GM21381 (cell line): ENCODE results near the gene TENM4.

Experiments
- ATAC-seq: cut with Tn5 transposase; IDR thresholded peaks from one replicate; pipeline ENCODE4 v1.9.1; 2021; ENCODE audit warnings: mild to moderate bottlenecking, moderate library complexity; ENCODE audit not compliant: unreplicated experiment

The TENM4 gene

DNA sequence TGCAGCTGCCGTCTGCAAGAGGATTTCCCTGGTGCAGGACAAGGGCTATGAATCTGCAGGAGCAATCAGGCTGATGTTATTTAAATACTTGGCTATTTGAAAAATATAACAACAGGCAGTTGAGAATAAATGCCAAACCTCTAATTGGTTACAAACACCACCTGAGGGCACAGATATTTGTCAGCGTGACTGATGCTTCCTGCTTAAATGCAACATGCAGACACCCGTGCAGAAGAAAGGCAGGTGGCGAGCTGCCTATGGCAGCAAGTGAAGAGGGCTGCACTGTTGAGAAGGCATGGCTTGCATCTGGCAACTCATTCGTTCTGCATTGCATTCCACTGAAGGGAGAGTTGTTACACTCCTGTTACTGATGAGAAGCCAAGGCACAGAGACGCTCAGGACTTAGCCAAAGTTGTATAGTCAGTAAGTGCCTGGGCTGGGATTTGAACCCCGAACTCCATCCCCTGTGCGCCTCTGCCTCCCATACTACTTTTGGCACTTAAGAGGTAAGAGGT is 350.6 kb downstream of the TENM4 start:
- ATAC-seq: no peak

DNA sequence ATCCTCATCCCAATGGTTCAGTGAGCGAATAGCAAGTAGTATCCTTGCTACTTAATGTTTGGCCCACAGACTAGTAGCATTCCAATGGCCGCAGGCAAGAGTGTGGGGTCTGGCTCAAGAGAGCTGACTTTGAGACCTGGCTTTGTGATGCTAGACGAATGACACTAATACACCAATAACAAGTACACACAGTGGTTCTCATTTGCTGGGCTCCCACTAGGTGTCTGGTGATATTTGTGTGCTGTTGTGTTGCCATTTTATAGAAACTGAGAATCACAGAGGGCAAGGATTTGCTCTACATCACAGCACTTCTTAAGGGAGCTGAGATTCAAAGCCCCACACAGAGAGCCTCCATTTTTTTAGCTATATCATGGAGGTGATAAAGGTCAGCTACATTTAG is 351.2 kb downstream of the TENM4 start:
- no peak for ATAC-seq

DNA sequence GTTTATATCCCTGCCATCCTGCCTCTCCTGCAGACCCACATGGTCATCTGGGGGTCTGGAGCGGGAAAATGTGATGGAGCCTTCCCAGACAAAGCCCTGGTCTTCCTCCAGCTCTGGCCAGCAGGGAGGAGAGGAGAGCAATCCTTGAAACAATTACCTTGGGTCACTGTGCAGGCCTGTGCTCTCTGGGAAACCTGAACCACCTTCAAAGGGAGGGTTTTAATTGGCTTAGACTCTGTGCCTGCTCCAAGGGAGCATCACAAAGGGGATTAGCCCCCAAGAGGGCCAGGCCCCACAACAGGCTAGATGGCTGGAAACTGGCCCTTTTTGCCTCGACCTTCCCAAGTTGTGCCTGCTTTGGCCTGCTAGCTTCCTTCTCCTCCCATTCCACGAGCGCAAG is 351.9 kb downstream of the TENM4 start:
- ATAC-seq: no peak

DNA sequence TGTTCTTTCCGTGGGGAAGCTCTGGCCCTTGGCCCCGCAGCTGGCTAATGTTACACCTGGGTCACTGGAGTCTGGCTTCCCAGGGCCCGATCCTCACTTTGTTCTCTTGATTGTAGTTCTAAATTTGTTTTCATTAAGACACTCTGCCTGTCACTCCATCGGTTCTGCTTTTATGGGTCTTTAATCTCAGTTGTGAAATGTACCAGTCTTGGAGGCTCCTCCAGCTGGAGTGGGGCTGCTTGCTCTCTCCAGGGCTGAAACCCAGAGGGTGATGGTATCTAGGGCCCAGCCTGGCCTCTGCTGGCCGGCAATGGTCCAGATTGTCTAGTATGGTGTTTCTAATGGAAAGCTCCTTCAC is 352.9 kb downstream of the TENM4 start:
- no peak for ATAC-seq

DNA sequence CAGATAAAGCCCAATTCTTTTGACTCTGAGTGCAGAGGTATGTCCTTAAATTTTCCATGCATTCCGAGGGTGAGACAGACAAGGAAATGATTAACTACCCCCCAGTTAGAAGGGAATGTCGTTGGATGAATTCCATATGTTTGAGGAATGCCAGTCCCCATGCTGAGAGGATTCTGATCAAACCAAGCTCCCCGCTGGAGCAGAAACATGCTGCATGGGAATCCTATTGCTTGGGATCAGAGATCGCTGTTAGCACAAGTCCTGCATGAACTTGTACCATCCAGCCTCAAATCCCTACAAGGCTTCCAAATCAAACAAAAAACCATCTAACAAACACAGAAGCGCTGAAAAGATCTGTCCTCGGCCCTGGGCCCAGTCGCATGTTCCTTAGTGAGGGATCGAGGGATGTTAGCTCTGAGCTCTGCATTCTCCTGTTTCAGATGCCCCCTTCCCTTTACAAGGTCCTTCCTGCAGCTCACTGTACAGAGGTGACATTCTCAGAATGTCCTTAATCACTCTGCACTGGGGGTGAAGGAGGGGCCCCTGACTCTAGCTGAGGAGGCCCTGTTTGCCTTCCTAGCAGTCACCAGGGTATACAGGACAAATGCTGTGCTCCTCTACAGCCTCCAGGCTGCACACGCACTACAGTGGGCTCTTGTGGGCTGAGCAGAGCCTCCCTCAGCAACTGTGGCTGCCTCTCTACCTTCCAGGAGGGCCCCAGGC is 353.4 kb downstream of the TENM4 start:
- no peak for ATAC-seq

DNA sequence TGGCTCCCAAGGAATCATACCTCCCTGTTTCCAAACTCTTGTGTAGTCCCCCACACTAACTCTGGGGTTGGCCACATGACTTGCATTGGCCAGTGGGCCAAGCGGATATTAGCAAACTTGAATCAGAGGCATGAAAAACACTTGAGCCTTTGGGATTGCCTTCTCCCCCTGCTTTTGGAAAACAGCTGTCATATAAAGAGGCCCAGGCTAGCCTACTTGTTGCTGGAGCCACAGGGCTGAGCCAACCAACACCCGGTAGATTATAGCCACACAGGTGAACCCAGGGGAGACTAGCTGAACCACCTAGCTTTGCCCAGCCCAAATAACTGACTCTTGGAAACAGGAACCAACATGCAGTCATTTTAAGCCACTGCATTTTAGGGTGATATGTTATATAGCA is 354.8 kb downstream of the TENM4 start:
- ATAC-seq: no peak

DNA sequence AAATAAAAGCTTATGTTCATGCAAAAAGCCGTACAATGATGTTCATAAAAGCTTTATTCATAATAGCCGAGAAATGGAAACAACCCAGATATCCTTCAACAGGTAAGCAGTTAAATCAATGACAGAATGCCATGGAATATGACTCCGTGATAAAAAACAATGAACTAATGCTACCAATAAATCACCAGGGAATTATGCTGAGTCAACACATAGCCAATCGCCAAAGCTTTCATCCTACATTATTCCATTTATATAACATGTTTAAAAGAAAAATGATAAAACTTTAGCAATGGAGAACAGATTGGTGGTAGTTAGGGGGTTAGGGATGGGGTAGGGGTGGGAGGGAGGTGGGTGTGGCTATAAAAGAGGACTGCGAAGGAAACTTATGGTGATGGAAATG is 356.4 kb downstream of the TENM4 start:
- ATAC-seq: no peak

DNA sequence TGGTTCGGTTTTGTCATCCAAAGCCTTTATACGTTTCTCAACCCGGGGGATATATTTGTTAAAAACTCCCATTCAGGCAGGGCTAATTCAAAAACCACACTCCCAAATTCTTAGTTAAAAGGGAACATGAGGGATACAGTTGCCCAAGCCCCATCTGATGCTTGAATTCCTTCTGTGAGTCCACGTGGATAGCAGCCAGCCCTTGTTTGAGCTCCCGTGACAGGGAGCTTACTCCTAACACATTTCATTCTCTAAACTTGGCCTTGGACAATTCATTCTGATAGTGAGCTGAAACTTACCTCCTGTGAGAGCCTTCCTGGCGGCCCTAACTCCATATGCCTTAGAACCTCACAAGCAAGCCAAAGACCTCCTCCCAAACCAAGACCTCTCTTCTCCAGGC is 357.5 kb downstream of the TENM4 start:
- ATAC-seq: no peak

DNA sequence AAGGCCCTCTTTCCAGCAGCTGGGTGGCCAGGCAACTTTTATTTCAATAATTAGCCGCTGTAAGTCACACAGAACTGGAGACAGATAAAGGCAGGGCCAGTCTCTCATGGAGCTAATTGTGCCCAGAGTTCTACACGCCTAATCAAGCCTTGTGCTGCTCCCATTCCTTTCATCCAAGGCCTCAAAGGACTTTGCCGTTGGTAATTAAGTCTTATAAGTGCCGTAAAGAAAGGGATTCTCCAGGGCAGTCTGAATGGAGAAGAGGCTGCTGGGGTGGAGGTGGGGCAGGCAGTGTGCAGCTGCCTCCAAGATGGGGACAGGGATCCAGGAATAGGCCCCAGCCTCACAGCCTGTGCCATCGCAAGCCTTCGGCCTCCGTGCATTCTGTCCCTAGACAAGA is 357.9 kb downstream of the TENM4 start:
- ATAC-seq: no peak

DNA sequence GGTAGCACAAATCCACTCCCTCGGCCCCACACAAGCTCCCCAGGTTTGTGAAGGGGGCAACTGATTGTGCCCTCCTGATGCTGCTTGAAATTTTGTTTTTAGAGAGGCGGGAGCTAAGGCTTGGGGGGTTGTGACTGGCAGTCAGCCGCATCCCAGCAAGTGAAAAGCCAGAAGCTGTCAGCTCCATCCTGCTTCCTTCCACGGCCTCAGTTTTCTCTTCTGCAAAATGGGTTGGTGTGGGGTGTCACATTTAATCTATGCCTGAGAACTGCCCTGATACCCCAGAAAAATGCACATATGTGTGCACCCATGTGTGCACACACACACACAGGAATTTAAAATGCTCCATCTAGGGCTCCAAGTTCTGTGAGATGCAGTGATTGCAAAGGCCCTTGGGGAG is 358.6 kb downstream of the TENM4 start:
- ATAC-seq: no peak

DNA sequence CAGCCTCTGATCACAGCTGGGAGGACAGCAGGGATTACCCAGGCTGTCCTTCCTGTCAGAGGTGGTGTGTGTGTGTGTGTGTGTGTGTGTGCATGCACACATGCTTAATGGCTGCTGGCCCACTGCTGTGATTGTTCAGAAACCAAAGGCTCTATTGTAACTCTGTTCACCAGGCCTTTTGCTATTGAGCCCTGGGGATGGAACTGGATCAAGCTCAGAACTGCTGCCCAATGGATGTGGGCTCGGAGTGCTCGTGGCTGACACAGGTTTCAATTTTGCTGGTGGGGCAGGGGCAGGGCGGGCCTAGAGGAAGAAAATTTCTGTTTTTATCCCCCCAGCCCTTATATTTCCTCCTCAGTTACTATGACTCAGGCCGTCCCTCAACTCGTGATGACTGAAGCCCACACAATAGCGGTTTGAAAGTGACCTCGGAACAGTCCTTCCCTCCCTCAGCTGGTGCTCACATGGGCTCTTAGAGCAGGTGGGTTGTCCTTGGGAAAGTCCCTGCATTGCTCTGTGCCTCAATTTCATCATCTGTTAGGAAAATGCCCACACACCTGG is 359.3 kb downstream of the TENM4 start:
- no peak for ATAC-seq

DNA sequence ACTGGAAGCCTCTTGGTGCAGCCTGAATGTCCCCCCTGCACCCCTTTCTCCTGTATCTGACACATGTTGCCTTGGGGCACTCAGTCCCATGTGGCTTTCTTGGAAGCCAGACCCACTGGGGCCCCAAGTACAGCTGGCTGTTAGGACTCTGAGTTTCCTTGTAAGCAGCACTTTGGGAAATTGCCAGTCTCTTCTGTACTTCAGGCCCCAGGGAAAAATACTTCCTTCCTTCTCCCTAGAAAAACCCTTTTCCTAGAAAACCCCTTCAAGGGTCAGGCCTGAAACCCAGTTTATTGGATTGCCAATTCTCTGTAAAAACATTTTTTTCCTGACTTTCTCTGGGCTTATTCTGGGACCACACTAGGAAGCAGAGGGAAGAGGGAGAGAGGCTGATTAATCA is 360.3 kb downstream of the TENM4 start:
- ATAC-seq: no peak

DNA sequence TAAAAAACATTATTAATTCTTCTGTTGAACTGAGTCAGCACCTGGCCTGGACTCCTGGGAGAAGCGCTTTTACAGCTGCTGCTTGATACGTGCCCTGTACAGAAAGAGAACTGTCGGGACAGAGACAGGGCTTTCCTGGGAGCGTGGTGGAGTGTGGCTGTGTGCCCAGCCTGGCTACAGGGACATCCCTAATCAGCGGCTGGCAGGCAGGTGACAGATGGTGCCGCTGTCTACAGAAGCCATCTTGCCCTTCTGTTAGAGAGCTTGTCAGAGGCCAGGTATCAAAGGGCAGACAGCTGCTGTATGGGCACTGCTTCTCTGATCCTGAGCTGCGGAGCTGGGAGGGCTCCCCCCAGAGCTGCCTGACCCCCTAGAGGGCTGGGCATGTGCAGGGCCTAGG is 361.8 kb downstream of the TENM4 start:
- ATAC-seq: no peak

DNA sequence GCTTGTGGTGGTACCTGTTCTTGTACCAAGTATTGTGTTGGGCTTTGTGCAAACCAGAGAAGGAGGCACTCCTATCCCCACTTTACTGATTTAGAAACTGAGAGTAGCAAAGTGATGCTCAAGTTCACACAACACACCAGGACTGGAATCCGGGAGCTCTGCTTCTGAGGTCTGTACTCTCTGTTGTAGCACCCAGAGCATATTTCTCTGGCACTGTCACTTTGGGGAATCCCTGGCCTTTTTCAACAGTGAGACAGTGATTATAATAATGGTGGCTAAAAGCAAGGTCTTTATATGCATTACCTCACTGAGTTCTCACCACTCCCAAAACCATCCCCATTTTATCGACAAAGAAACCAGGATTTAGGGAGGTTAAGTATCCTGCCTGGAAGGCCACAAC is 362.4 kb downstream of the TENM4 start:
- ATAC-seq: no peak

DNA sequence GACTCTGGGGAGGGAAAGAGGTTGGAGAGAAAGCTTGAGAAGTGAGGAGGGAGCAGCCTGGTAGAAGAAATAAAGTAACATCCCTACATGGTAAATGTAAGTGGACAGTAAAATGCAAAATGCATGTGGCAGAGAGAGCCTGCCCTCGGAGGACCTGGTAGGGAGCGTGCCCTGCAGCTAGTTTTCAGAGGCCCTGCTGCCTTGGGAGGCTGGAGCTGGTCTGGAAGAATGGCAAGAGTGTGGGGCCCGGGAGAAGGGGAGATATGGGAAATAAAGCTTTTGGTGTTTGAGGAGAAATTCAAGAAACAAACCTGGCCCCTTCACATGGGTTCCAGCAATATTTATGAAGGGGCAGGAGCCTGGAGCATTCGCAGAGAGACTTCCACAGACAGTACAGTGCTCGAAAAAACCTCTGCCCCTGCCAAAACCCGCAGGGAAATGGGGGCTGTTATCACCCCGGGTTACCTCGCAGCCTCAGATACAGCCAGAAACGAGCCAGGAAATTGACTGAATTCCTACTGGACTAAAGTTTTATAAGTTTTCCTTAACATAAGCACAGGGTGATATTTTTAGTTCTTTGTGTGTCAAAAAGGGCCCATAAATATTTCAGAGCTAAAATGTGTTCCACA is 363.0 kb downstream of the TENM4 start:
- no peak for ATAC-seq

DNA sequence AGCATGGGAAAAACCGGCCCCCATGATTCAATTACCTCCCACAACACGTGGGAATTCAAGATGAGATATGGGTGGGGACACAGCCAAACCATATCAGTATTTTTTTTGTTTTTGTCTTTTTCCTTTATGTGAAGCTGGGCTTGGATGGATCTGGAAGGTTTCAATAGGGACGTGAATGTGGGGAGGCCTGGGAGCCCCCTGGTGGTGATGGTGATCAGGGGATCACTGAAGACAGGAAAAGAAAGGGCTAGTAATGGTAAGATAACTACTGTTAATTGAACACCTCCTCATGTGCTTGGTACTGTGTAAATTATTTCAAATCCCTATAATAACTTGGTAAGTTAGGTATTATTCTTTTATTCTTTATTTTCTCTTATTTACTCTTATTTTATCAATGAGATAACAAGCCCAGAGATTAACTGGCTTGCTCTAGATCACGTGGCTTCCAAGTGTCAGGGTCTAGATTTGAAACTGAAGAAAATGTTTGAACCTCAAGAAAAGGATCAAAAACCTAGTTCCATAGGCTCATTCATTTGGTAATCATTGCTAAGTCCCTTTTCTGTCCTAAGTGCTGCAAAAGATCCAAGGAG is 364.2 kb downstream of the TENM4 start:
- ATAC-seq: no peak

DNA sequence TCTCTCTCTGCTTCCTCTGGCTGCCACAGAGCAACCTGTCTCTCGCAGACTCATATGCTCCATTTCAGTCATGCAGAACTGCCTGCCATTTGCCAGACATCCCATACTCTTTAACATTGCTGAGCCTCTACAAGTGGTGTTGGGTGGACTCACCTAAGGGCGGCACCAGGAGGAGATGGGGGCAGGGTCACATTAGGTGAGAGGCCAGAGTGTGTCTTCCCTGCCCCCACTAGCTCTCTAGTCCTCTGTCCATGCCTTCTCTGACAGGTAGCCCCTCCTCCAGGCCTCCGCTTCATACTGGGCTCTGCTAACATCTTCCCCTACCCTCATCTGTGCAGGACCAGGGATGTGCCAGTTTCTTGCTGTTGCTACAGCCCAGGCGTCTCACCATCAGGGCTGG is 366.3 kb downstream of the TENM4 start:
- no peak for ATAC-seq

DNA sequence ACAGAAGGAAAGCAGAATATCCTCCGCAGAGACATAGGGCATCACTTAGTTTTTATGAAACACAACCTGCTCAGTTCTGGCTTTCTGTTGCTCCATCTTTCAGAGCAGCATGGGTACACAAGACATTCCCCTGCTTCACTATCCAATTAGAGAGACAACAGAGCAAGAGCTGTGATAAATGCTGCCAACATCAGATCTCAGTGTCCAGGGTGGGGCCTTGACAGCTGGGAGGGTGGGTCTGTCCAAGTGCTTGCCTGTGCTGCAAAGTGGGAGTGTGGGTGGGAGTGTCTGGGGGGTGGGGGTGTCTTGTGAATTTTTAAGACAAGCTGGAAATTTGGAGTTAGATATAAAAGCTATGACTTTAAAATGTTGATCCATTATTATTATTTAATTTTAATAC is 369.6 kb downstream of the TENM4 start:
- ATAC-seq: no peak

DNA sequence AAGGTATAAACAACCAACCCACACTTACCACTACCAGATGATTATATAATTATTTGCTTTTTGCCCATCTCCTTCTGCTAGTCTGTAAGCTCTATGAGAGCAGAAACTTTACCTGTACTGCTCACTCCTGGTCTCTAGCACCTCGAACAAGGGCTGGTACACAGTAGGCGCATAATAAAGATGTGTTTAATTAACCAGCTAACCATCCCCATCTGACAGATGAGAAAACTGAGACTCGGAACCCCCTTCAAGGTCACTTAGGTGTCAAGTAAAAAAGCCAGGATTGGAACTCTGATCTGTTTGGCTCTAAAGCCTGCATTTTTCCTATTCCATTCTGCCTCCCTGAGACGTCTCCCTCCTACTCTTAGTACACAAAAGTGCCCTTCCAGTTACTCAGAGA is 370.3 kb downstream of the TENM4 start:
- no peak for ATAC-seq

DNA sequence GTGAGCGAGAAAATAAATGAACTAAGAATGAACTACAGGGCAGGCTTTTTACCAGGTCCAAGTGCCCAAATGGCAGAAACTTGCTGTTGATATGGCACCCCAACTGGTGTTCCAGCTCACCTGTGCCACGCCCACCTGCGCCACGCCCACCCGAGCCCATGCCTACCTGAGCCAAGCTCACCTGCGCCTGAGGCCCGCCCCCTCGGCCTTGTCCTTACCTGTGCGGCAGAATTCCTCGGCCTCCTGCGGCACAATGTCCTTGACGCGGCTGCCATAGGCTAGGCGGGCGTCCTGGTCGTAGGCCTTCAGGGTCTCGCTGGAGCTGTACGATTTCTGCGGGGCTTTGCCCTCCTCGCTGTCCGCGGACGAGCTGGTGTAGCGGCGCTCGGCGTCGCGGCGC is 371.3 kb downstream of the TENM4 start:
- no peak for ATAC-seq

DNA sequence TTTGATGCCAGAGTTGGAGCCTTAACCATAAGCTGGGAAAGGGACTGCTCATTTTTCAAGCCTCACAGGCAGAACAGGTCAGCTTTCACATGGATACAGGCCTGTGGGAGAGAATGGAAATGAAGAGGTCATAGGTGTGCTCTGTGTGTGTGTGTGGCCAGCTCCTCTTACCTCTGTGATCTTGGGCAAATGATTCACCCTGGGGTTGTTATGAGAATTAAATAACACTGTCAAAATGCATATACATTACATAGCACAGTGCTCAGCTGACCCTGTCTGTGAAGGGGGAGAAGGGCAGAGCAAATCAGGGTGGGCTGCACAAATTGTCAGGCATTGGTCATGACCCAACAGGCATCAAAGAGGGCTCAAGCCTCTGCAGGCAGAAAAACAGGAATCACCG is 372.5 kb downstream of the TENM4 start:
- no peak for ATAC-seq

DNA sequence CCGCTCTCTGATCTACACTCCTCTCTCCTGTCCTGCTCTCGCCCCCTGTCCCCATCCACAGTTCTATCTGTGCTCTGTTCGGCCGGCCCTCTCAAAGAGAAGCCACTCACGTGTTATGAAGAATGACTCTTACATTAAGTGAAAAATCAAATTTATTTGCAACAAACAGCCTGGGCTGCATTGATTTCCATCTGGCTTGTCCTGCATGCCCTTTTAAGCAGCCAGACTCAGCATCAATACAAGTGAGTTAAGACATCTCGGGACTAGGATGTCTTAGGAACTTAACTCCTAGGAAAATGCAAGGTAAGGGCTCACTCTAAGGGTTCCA is 373.5 kb downstream of the TENM4 start:
- ATAC-seq: no peak
